ENCODE measurements around the gene ZNF541.
"Not testable (repeated sequence)": the region's sequence is repeated elsewhere in the genome, so short reads cannot be mapped to it uniquely, and the experiment has no call there.

Gene ZNF541

GRCh38 chr19:47600246-47601179, 27.6 kb upstream of the ZNF541 start:
- peak; percentile 100 for DNase-seq

DNA sequence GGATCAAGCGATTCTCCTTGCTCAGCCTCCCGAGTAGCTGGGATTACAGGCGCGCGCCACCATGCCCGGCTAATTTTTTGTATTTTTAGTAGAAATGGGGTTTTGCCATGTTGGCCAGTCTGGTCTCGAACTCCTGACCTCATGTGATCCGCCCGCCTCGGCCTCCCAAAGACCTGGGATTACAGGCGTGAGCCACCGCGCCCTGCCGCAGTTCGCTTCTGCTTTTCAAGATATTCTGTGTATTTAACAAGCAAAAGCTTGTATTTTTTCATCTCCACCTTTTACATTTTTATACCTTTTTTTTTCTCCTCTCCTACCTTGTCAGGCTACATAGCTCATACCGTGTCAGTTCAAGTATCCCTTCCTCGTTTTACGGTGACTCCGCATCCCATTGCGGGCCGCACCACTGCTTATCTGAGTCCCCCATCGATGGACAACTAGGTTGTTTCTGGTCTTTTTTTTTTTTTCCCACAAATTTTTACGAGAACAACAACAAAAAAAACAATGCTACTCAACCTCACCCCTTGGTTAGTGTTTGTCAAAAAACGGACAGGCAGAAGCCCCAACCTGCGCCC, 26.8 kb upstream of the ZNF541 start:
- not testable (repeated sequence) for DNase-seq

- no peak for DNase-seq
These were observed 25.7 kb upstream of the ZNF541 start for GRCh38 chr19:47598407-47599349.

GRCh38 chr19:47595944-47596343, 23.0 kb upstream of the ZNF541 start:
- no peak for DNase-seq

DNA sequence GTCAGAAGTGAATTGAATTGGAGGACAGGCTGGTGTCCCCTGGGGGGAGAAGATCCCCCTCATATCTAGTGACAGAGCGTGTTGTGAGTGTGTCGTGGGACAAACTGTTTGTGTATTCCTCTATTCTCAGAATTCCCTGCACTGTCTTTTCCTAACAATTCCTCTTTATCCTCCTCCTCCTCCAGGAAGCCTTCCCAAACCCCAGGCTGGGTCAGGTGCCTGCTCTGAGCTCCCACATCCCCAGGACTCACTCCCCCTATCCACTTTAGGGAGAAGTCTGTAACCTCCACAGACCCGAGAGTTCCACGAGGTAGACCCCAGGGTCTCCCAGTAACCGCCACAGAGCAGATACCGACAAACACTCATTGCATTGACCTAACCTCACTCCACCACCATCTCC, 20.9 kb upstream of the ZNF541 start:
- DNase-seq, result no peak

- DNase-seq, result no peak
These were observed 16.9 kb upstream of the ZNF541 start for GRCh38 chr19:47589824-47590223.

GRCh38 chr19:47587295-47587694, 14.3 kb upstream of the ZNF541 start:
- no peak for DNase-seq

DNA sequence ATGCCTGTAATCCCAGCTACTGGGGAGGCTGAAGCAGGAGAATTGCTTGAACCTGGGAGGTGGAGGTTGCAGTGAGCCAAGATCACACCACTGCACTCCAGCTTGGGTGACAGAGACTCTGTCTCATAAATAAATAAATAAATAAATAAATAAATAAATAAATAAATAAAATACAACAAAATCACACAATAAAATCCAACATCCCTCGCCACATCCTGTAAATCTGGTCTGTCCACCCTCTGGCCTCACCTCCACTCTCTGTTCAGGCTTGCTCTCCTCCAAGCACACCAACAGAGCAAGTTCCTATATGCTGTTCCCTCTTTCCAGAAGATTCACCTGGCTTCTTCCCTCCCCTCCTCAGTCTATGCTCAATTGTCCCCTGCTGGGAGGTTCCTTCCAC, 10.2 kb upstream of the ZNF541 start:
- DNase-seq, result not testable (repeated sequence)

DNA sequence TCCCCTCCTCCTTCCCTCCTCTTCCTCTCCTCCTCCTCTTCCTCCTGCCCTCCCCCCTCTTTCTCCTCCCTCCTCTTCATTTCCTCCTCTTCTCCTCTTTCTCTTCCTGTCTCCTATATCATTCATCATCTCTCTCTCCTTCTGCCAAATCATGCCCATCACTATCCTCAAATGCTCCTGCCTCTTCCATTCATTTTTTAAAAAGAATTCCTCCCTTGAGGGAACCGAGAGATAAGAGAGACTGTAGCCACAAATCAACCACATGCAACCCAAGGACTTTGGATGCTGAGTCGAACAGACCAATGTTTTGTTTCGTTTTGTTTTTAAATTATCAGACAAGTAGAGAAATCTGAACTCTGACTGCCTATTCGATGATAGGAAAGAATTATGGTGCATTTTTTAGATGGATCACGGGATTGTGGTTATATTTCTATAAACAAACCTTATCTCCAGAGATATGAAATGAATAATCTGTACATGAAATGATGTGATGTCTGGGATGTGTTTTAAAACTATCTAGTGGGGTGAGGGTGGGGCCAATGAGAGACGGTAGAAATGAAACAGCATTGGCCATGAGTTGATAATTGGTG, 9.5 kb upstream of the ZNF541 start:
- no peak for DNase-seq

GRCh38 chr19:47581605-47582319, 8.8 kb upstream of the ZNF541 start:
- no peak for DNase-seq

- DNase-seq, result no peak
These were observed 7.4 kb upstream of the ZNF541 start for GRCh38 chr19:47580397-47580796.

DNA sequence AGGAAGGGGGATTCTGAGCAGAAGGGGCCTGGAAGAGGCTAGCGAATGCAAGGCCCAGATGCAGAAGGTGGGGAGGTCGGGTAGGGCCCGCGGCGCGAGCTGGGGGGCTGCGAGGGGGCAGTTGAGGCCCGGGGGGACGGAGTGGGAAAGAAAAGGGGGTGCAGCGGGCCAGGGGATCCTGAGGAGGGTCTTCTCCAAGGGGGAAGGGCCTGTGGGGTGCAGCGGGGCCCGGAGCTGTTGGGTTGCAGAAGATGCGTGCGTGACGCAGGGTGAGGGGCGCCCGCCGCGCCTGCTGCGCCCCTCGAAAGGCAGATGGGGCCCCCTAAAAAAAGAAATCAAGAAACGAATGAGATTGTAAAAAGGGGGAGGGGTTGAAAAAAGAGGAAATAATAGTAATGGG, 313 bp downstream of the ZNF541 start:
- DNase-seq, result no peak

- DNase-seq, result no peak
These were observed 3.6 kb downstream of the ZNF541 start for GRCh38 chr19:47569331-47569730.

DNA sequence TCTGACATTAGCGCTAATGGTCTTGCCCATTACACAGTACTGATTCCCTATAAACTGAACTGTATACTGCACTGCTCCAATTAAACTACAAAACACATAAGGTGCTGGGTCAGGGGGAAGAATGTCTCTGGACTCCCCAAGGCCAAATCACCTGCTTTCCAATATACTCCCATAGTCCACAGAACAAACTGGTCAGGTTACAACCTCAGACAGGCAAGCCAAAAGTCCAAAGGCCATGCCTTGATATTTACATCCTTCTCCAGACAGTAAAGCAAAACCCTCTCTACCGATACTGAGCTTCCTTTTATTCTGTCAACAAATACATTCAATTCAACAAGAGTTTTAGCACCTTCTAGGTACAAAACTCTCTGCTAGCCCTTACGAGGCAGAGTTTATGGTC, 8.9 kb downstream of the ZNF541 start:
- no peak for DNase-seq

DNA sequence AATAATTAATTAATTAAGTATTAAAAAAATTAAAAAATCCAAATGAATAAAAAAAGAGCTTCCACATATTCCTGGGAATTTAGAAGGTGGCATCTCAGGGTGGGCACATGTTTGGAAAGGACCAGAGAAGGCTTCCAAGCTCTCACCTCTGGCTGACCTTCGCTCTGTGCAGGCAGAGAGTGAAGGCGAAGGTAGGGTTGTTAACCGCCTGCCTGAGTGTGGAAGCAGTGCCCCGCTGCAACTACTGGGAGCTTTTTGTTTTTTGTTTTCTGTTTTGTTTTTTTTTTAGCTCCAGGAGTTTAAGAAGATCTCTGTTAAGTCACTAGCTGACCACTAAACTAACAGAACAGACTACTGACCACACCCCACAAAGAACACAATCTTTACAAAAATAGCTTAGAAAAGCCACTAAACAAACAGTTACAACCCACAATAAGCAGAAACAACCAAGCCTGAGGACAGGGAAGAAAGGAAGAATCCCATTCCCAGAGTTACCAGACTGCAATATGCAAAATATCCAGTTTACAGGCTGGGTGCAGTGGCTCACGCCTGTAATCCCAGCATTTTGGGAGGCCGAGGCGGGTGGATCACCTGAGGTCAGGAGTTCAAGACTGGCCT, 11.4 kb downstream of the ZNF541 start:
- no peak for DNase-seq

- DNase-seq, result no peak
These were observed 11.9 kb downstream of the ZNF541 start for GRCh38 chr19:47560999-47561398.

GRCh38 chr19:47550129-47550528, 22.8 kb downstream of the ZNF541 start:
- no peak for DNase-seq

GRCh38 chr19:47549261-47549862, 23.6 kb downstream of the ZNF541 start:
- no peak for DNase-seq

GRCh38 chr19:47547199-47547598, 25.7 kb downstream of the ZNF541 start:
- no peak for DNase-seq

- no peak for DNase-seq
These were observed 27.6 kb downstream of the ZNF541 start for GRCh38 chr19:47545061-47545948.

Data from activated effector memory CD4-positive, alpha-beta T cell treated with anti-CD3 and anti-CD28 coated beads, Interleukin-2, amount 50 U/mL, for 16 hours (primary cell).